ENCODE results near the gene CREG2.

The CREG2 gene

GRCh38 chr2:101362777-101363176 lies 24.5 kb downstream of the CREG2 start:
- no peak overlapping the region for H3K4me3 ChIP-seq (ENCODE audit: low read depth, low read length)
- no peak for TF ChIP-seq CTCF (IDR thresholded peaks at IDR 0.05; ENCODE audit: low read depth, low read length)

GRCh38 chr2:101362316-101362715 lies 25.0 kb downstream of the CREG2 start:
- H3K4me3 ChIP-seq (ENCODE audit: low read depth, low read length), result no peak overlapping the region
- TF ChIP-seq CTCF (IDR thresholded peaks at IDR 0.05; ENCODE audit: low read depth, low read length), result no peak

GRCh38 chr2:101361522-101361921 lies 25.8 kb downstream of the CREG2 start:
- no peak overlapping the region for H3K4me3 ChIP-seq (ENCODE audit: low read depth, low read length)
- TF ChIP-seq CTCF (IDR thresholded peaks at IDR 0.05; ENCODE audit: low read depth, low read length), result no peak

- H3K4me3 ChIP-seq (ENCODE audit: low read depth, low read length), result no peak overlapping the region
- TF ChIP-seq CTCF (IDR thresholded peaks at IDR 0.05; ENCODE audit: low read depth, low read length), result no peak
Observed at GRCh38 chr2:101361121-101361520, 26.2 kb downstream of the CREG2 start.

GRCh38 chr2:101360232-101360631 lies 27.1 kb downstream of the CREG2 start:
- TF ChIP-seq CTCF (IDR thresholded peaks at IDR 0.05; ENCODE audit: low read depth, low read length), result no peak
- H3K4me3 ChIP-seq (ENCODE audit: low read depth, low read length), result no peak overlapping the region

- no peak overlapping the region for H3K4me3 ChIP-seq (ENCODE audit: low read depth, low read length)
- no peak for TF ChIP-seq CTCF (IDR thresholded peaks at IDR 0.05; ENCODE audit: low read depth, low read length)
Observed at GRCh38 chr2:101359410-101359954, 27.8 kb downstream of the CREG2 start.

GRCh38 chr2:101357376-101357775 lies 29.9 kb downstream of the CREG2 start:
- H3K4me3 ChIP-seq (ENCODE audit: low read depth, low read length), result no peak overlapping the region
- no peak for TF ChIP-seq CTCF (IDR thresholded peaks at IDR 0.05; ENCODE audit: low read depth, low read length)
